Measurements from ENCODE around the gene EVI5. TPM values are rescaled to one million over a fixed set of nuclear protein-coding genes. Genes with fewer than 3 reads are reported as not detected.
A peak's percentile ranks its signal among the peaks of the same experiment; 100 is the strongest.

Gene EVI5
- total RNA-seq, 1 experiment from 2014 or later, result 38.2 TPM

DNA sequence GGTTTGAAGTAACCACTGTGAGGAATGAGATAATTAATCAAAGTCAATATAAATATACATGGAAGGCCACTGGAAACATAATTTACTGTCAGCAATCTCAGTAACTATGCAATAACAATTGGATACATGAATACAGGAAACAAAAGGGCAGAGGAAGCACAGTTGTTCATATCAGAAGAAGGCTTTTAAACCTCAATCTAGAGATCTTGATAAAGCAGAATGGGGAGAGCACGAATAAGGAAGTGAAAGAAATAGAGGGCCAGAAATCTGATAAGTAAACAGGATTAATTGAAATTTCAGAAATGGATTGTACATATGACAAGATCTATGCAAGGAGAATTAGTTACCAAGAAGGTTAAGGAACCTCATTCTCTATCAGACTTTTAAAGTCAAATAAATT is 93.0 kb downstream of the EVI5 start:
- no peak overlapping the region for H2AFZ ChIP-seq (ENCODE audit: low read length)
- POLR2A ChIA-PET (ENCODE audit: unreplicated experiment), result no interaction called here
- H3K9me3 ChIP-seq (ENCODE audit: low read length), result no peaks in the 10 kb centered on the region
- CTCF ChIA-PET, result no interaction called here
- H3F3A ChIP-seq (ENCODE audit: low read length, unreplicated experiment), result no peaks in the 10 kb centered on the region
- intact Hi-C loops (cut with micrococcal nuclease), result no loop called here
- no peak overlapping the region for H3K9ac ChIP-seq (ENCODE audit: low read length)
- H3K36me3 ChIP-seq (ENCODE audit: low read depth, low read length), result no peaks in the 10 kb centered on the region; the same call in 1 of the 2 replicates
- no peaks in the 10 kb centered on the region for H3K9me2 ChIP-seq (replicated peaks; ENCODE audit: low read length)
- no peaks in the 10 kb centered on the region for H3K27me3 ChIP-seq (ENCODE audit: low read length)
- TF ChIP-seq, protein P1, sequence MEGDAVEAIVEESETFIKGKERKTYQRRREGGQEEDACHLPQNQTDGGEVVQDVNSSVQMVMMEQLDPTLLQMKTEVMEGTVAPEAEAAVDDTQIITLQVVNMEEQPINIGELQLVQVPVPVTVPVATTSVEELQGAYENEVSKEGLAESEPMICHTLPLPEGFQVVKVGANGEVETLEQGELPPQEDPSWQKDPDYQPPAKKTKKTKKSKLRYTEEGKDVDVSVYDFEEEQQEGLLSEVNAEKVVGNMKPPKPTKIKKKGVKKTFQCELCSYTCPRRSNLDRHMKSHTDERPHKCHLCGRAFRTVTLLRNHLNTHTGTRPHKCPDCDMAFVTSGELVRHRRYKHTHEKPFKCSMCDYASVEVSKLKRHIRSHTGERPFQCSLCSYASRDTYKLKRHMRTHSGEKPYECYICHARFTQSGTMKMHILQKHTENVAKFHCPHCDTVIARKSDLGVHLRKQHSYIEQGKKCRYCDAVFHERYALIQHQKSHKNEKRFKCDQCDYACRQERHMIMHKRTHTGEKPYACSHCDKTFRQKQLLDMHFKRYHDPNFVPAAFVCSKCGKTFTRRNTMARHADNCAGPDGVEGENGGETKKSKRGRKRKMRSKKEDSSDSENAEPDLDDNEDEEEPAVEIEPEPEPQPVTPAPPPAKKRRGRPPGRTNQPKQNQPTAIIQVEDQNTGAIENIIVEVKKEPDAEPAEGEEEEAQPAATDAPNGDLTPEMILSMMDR (conservative IDR thresholded peaks at IDR 0.05; ENCODE audit: low read depth, low read length), result no peak
- TF ChIP-seq EZH2 (IDR thresholded peaks at IDR 0.05; ENCODE audit: low read length, unreplicated experiment), result no peak
- TF ChIP-seq EZH2phosphoT487 (IDR thresholded peaks at IDR 0.05; ENCODE audit: borderline replicate concordance, low read length), result no peak
- no peaks in the 10 kb centered on the region for H3K4me1 ChIP-seq (ENCODE audit: insufficient read depth, low read length)
- no peaks in the 10 kb centered on the region for H3K79me2 ChIP-seq (ENCODE audit: low read length)
- no peak overlapping the region for H3K4me3 ChIP-seq (ENCODE audit: low read length)
- no peak overlapping the region for H3K4me2 ChIP-seq (ENCODE audit: low read length)
- ATAC-seq (no peak), DNase-seq (no peak)
- H4K20me1 ChIP-seq (ENCODE audit: low read length), result no peaks in the 10 kb centered on the region
- BruUV-seq (replicated peaks), result no TSS peak
- H3K27ac ChIP-seq (ENCODE audit: low read length), result no peak overlapping the region

DNA sequence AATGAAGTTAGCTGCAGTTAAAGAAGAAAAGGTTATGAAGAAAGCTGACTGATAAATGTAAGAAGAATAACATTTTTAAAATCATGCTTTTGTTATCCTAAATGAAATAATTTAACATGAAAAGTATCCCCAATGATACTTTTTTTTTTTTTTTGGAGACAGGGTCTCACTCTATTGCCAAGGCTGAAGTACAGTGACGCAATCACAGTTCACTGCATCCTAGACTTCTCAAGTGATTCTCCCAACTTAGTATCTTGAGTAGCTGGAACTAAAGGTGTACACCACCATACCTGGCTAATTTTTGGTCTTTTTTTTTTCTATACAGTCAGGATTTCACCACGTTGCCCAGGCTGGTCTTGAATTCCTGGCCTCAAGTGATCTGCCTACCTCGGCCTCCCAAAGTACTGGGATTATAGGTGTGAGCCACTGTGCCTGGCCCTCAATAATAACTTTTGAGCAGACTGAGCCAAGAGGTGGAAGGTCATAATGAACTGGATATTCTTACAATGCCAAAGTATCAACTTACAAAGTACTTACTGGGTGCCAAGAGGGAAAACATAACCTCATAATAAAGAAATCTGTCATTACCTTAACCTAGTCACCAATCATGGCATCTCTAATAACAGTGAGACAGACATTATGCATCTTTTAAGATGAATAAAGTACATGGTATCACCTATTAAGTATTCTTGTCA is 94.5 kb downstream of the EVI5 start:
- Histone ChIP-seq H3K27me3 (ENCODE audit: low read length) (no peaks in the 10 kb centered on the region), H3K4me3 (ENCODE audit: low read length) (no peak overlapping the region), H3K4me2 (ENCODE audit: low read length) (no peak overlapping the region), H4K20me1 (ENCODE audit: low read length) (no peaks in the 10 kb centered on the region), H3K36me3 (ENCODE audit: low read depth, low read length) (no peaks in the 10 kb centered on the region; the same call in 1 of the 2 replicates), H3K9ac (ENCODE audit: low read length) (no peak overlapping the region), H3K9me2 (replicated peaks; ENCODE audit: low read length) (no peaks in the 10 kb centered on the region), H3K79me2 (ENCODE audit: low read length) (no peaks in the 10 kb centered on the region), H2AFZ (ENCODE audit: low read length) (no peak overlapping the region), H3K27ac (ENCODE audit: low read length) (no peak overlapping the region), H3K4me1 (ENCODE audit: insufficient read depth, low read length) (no peaks in the 10 kb centered on the region), H3F3A (ENCODE audit: low read length, unreplicated experiment) (no peaks in the 10 kb centered on the region), H3K9me3 (ENCODE audit: low read length) (no peaks in the 10 kb centered on the region)
- BruUV-seq (replicated peaks), result no TSS peak
- ATAC-seq (peak; percentile 24; the same call in 1 of the 2 replicates), DNase-seq (no peak)
- POLR2A ChIA-PET (ENCODE audit: unreplicated experiment), result interaction anchor here (0.5 kb wide), 1 partner anchor 46 kb away, joined by 4 read pairs; no protein-coding TSS in a partner anchor
- TF ChIP-seq EZH2 (IDR thresholded peaks at IDR 0.05; ENCODE audit: low read length, unreplicated experiment) (no peak), EZH2phosphoT487 (IDR thresholded peaks at IDR 0.05; ENCODE audit: borderline replicate concordance, low read length) (no peak)
- TF ChIP-seq, protein P1 (conservative IDR thresholded peaks at IDR 0.05; ENCODE audit: low read depth, low read length), result no peak
- CTCF ChIA-PET, result no interaction called here
- intact Hi-C loops (cut with micrococcal nuclease), result no loop called here

DNA sequence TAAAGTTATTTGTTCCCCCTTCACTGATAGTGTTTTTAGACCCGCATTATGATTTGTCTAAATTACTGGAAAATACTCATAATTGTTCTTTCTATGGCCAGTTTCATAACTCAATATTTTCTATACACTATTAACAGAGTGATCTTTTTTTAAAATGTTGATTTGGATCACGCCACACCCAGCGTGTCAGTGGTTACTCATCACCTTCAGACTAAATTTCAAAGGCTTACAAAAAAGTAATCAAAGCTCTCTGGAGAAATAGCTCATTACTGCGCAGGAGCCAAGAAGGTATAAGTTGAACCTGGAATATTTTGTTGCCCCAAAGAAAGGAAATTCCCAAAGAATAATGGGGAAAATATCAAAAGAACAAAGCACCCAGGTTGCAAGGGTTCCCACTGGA is 104.9 kb downstream of the EVI5 start:
- no peaks in the 10 kb centered on the region for H3K79me2 ChIP-seq (ENCODE audit: low read length)
- POLR2A ChIA-PET (ENCODE audit: unreplicated experiment), result interaction anchor here (0.6 to 0.7 kb wide), 2 partner anchors 25 to 139 kb away, joined by 3 to 4 read pairs; no protein-coding TSS in a partner anchor
- H3K4me2 ChIP-seq (ENCODE audit: low read length), result peak overlapping the region; percentile 11; the same call in 1 of the 2 replicates
- H3K4me1 ChIP-seq (ENCODE audit: insufficient read depth, low read length), result peaks cover 14% of the 10 kb centered on the region
- H4K20me1 ChIP-seq (ENCODE audit: low read length), result no peaks in the 10 kb centered on the region
- H3K27me3 ChIP-seq (ENCODE audit: low read length), result no peaks in the 10 kb centered on the region
- DNase-seq (peak; percentile 37), ATAC-seq (peak; percentile 85)
- no peaks in the 10 kb centered on the region for H3K9me3 ChIP-seq (ENCODE audit: low read length)
- TF ChIP-seq EZH2 (IDR thresholded peaks at IDR 0.05; ENCODE audit: low read length, unreplicated experiment) (no peak), EZH2phosphoT487 (IDR thresholded peaks at IDR 0.05; ENCODE audit: borderline replicate concordance, low read length) (no peak)
- TF ChIP-seq, protein P1 (conservative IDR thresholded peaks at IDR 0.05; ENCODE audit: low read depth, low read length), result no peak
- no peaks in the 10 kb centered on the region for H3F3A ChIP-seq (ENCODE audit: low read length, unreplicated experiment)
- no peaks in the 10 kb centered on the region for H3K36me3 ChIP-seq (ENCODE audit: low read depth, low read length)
- no peak overlapping the region for H2AFZ ChIP-seq (ENCODE audit: low read length)
- H3K9ac ChIP-seq (ENCODE audit: low read length), result no peak overlapping the region
- BruUV-seq (replicated peaks), result no TSS peak
- H3K27ac ChIP-seq (ENCODE audit: low read length), result peak overlapping the region; percentile 14; the same call in 1 of the 2 replicates
- intact Hi-C loops (cut with micrococcal nuclease), result no loop called here
- H3K4me3 ChIP-seq (ENCODE audit: low read length), result no peak overlapping the region
- CTCF ChIA-PET, result interaction anchor here (0.5 kb wide), 1 partner anchor 160 kb away, joined by 3 read pairs; no protein-coding TSS in a partner anchor
- H3K9me2 ChIP-seq (replicated peaks; ENCODE audit: low read length), result no peaks in the 10 kb centered on the region

All from PC-3 (cell line).